ENCODE measurements around the gene ARHGEF19.
A peak's percentile ranks its signal among the peaks of the same experiment; 100 is the strongest.
"Not testable (repeated sequence)": the region's sequence is repeated elsewhere in the genome, so short reads cannot be mapped to it uniquely, and the experiment has no call there.

Gene ARHGEF19

DNA sequence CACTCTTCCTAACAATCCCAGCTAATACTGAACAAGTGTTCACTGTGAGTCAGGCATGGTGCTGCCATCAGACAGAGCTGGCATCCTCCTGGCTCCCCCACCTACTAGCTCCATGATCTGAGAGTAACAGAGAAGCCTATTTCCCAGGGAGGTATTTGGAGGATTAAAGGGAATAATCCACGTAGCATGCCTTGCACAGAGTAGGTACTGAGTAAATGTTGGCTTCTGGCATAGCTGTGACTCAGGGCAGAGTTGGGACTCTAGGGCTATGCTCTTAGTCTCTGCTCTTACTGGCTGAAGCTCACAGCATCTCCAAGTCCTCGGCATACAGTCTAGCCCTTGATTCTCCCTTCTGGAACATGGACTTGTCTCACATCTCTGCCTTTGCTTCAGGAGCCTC lies 8.2 kb downstream of the ARHGEF19 start:
- DNase-seq (ENCODE audit: low spot score): no peak

DNA sequence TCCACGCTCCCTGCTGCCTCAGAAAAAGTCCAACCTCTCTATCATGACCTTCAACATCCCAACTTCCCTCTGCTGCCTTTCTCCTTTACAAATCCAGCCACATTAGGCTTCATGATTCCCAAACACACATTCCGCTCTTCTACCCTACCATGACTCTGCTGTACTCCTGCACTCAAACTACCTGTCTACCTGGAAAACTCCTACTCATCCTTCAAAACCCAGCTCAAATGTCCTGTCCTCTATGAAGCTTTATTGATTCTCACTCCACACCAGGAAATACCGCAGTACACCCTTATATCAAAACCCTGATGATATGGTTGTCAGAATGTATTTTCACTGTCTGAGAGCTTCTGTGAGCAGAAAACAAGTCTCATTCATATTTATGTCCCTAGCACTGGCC lies 8.9 kb downstream of the ARHGEF19 start:
- no peak for DNase-seq (ENCODE audit: low spot score)

DNA sequence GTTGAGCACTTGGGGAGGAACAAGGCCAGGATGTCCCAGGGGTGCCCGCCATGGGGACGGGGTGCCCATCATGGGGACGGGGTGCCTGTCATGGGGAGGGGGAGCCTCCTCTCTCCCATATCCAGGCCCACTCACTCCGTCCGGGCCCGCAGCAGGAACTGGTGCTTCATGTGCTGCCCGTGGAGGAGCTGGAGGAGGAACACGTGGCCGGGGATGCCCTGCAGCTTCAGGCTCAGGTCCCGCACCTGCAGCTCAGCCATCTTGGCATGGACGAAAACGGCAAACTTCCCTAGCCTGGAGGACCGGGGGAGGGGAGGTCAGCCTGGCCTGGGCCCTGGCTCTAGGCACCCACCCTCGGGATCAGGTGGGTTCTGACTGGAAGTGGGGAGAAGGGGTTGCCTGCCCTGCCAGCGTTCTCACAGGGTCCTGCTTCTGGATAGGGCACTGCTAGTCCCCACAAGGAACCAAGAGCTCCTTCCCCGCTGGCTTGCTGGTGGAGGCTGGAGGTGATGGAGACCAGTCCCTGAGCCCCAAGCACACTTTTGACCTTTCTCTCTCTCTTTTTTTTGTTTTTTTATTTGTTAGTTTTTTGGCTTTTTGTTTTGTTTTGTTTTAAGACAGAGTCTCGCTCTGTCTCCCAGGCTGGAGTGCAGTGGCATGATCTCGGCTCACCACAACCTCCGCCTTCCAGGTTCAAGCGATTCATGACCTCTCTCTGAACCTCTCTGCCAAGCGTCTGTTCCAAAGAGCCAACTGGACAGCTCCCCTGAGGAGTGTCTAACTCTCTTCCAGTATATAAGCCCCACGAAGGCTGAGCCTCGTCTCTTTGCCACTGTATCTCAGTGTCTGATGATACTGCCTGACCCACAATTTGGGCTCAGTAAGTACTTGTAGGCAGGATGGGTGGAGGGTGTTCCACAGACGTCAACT lies 9.9 kb downstream of the ARHGEF19 start:
- no peak for DNase-seq (ENCODE audit: low spot score)

DNA sequence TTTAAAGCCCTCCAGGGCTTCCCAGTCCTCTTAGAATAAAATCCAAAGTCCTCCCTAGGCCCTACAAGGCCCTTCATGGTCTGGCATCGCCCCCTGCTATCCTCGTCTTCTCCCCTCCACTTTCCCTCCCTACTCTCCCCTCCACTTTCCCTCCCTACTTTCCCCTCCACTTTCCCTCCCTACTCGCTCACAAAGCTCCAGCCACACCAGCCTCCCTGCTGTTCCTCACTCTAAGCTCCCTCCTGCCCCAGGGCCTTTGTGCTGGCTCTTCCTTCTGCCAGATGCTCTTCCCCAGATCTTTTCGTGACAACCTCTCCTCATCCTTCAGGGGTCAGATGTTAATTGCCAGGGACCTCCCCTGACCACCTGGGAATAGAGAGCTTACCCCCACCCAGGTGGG lies 12.8 kb downstream of the ARHGEF19 start:
- DNase-seq (ENCODE audit: low spot score): no peak

DNA sequence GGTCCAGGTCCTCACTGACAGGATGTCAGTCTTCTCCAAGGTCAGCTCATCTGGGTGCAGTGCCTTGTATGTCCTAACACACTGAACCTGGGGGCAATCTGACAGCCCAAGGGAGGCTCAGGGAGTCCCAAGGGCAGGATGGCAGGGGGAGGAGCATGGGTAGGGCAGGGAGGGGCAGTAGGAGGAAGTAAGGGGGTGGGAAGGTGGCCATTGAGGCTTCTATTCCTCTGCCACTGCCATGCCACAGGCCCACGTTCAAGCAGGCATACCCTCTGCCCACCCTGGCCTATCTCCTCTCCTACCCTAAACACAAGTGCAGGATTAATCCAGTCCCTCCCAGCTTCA lies 13.3 kb downstream of the ARHGEF19 start:
- no peak for DNase-seq (ENCODE audit: low spot score)

DNA sequence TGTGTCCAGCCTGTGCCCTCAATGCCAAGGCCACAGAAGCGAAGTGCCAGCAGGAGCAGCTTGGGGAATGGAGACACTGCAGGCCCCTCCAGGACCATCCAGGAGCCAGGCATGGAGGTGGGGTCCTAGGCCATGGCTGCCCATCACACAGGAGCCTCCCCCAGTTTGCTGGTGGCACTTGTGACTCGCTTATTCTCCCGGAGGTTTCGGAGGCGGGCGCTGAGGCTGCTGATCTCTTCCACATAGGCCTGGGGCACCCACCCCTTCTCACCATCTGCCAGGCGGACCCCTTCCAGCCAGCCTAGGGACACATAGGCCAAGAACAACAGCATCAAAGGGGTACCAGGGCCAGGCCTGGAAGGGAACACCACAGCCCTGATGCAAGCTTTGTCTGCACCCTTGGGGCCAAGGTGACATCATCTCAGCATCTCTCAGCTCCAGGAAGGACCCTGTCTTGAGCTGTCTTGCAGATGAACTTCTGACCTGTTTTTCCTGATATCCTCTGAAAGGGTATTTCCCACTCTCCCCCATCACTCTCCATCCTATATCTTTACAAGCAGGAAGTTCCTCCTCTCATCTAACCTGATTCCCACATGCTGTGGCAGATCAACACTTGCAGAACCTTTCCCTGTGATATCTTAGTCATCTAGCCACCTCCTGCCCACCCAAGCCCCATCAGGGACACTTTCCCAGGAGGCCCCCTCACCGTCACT lies 13.9 kb downstream of the ARHGEF19 start:
- DNase-seq (ENCODE audit: low spot score): no peak

DNA sequence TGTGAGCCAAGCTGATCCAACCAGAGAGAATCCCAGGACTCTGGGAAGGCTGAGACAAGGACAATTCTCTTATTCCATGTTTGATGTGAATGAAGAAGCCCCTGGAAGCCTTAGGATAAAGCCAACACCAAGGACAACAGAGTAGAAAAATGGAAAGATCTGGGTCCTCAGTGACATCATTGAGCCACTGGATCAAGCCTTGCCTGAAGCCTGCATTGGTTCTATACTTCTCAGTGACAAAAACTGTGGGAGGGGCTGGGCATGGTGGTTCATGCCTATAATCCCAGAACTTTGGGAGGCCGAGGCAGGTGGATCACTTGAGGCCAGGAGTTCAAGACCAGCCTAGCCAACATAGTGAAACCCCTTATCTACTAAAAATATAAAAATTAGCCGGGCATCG lies 15.6 kb downstream of the ARHGEF19 start:
- DNase-seq (ENCODE audit: low spot score): no peak

DNA sequence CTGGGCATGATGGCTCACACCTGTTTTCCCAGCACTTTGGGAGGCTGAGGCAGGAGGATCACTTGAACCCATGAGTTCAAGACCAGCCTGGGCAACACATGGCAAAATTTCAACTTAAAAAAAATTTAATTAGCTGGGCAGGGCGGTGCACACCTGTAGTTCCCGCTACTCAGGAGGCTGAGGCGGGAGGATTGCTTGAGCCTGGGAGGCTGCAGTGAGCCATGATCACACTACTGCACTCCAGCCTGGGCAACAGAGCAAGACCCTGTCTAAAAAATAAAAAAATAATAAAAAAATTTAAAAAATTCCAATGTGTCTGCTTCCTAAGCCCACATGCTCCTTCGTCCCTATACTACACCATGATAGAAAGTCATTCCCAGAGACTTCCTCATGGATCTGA lies 16.3 kb downstream of the ARHGEF19 start:
- not testable (repeated sequence) for DNase-seq (ENCODE audit: low spot score)

DNA sequence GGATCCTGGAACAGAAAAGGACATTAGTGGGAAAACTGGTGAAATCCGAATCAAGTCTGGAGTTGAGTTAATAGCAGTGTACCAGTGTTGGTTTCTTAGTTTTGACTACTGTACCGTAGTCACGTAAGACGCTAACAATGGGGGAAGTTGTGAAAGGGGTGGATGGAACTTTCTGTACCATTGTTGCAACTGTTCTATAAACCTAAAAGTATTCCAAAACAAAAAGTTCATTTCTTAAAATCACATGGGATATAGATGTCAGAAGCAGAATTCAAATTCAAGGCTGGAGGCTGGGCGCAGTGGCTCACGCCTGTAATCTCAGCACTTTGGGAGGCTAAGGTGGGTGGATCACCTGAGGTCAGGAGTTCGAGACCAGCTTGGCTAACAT lies 16.9 kb downstream of the ARHGEF19 start:
- DNase-seq (ENCODE audit: low spot score): no peak

DNA sequence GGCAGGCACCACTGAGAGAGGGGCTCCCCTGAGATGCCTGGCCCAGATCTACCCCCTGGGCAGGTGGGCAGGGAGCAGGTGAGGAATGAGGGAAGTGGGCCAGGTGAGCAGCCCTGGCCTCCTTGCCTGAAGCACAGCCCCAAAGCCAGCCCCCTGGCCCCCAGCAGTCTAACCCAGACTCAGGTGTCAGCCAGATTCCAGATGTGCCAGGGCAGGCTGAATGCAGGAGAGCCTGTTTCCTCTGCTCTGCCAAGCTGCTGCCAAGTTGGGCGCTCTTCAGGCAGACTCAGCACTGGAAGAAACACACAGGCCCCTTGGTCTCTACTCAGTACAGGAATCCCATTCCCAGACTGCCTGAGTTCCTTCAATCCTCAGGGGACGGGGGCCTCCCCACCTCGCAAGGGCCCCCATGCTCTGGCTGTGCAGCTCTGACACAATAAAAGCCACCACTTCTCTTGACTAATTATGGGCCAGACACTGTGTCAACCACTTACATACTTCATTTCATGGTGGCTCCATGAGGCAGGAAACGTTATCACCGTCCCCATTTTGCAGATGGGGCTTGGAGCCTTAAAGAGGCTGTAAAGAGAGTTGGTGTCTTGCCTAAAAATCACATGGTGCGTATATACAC lies 20.4 kb downstream of the ARHGEF19 start:
- no peak for DNase-seq (ENCODE audit: low spot score)

DNA sequence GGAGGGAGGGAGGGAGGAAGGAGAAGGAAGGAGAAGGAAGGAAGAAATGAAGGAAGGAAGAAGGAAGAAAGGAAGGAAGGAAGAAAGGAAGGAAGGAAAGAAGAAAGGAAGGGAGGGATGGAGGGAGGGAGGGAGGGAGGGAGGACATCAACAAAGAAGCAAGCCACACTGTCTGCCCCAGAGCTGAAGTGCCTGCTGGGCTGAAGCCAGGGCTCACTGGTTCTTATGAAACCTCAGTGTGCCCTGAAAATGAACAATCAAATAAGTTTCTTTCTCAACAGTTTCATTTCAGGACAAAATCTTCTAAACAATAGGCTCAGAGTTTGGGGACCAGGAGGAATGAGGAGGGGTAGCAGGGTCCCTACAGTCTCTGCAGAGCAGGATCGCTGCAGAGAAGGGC lies 21.1 kb downstream of the ARHGEF19 start:
- no peak for DNase-seq (ENCODE audit: low spot score)

DNA sequence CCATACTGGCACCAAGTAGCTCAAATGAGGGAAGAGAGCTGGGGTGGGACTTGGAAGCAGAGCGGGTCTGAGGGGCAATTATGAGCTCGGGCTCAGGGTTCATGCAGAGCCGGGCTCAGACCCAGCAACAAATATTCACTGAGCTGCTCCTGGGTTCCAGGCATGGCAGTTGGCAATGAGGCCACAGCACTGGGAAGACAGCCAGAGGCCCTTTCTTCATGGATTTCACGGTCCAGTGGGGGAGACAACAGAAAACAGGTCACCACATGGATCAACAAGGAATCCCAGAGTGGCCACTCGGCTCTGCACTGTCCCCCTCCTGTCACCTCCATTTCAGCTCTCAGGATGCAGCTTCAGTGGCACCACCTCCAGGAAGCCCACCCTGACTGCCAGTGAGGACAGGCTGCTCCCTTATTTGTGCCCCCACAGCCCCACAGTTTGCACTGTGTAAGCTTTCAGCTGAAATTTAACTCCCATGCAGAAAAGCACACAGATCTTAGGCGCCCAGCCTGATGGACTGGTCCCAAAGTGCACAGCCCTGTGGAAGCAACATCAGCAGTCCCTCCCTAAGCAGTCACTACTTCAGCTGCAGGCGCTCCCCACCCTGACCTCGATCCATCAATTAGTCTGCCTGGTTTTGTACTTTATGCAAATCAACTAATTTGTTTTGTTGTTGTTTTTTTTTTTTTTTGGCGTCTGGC lies 22.4 kb downstream of the ARHGEF19 start:
- no peak for DNase-seq (ENCODE audit: low spot score)

DNA sequence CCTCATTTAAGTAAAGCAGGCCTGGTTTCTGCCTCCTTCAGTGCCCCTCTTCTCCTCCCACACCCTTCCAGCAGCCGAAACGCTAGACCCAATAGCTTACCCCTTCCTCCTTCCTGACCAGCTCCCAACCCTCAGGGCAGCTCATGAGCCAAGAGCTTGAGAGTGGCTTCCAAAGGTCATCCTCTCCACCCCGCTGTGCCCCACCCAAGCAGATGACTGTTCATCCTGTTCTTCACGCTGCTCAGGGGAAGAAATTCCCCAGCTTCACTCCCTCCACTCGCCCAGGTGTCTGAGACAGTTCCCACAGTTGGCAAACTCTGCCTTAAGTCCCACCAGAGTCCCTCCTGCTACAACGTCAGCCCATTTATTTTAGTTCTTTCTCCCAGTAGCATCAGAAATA lies 23.4 kb downstream of the ARHGEF19 start:
- DNase-seq (ENCODE audit: low spot score): no peak

DNA sequence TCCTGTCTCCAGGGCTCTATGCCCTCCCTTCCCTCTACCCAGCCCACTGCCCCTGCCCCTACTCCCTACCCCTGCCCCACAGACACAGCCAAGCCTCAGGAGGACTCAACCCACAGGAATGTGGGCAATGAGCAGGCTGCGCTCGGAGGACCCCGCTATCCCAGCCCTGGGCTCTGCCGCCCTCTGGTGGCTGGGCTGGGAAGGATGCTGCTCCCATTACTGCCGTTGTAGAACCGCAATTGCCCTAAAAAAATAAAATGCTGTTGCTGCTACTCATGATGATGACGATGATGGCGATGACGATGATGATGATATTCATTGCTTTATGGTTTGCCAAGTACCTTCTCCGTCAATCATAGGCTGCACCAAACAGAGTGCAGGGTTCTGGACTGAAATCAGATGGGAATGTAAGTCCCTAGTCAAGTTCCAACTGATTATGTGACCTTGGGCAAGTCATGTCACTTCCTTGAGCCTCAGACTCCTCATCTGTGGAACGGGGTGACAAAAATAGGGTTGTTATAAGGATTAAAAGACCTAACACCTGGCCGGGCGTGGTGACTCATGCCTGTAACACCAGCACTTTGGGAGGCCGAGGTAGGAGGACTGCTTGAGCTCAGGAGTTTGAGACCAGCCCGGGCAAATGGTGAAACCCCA lies 24.6 kb downstream of the ARHGEF19 start:
- peak; percentile 75 for DNase-seq (ENCODE audit: low spot score)

DNA sequence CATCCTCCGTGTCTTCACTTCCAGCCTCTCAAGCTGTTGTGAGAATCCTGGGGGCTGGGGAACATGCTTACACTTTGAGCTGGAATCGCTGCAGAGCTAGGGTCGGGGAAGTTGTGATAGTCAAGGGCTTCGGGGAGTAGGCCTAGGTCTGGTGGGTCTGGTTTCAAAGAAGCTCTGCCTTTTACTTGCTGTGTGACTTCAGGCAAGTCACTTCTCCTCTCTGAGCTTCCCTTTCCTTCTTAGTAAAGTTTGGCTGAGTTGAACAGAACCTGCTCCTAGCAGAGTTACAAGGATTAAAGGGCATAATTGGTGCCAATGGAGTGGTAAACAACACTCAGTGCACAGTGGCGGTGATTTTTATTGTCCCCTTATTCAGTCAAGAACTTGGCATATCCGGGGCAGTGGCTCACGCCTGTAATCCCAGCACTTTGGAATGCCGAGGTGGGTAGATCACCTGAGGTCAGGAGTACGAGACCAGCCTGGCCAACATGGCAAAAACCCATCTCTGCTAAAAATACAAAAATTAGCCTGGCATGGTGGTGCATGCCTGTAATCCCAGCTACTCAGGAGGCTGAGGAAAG lies 25.7 kb downstream of the ARHGEF19 start:
- DNase-seq (ENCODE audit: low spot score): no peak

DNA sequence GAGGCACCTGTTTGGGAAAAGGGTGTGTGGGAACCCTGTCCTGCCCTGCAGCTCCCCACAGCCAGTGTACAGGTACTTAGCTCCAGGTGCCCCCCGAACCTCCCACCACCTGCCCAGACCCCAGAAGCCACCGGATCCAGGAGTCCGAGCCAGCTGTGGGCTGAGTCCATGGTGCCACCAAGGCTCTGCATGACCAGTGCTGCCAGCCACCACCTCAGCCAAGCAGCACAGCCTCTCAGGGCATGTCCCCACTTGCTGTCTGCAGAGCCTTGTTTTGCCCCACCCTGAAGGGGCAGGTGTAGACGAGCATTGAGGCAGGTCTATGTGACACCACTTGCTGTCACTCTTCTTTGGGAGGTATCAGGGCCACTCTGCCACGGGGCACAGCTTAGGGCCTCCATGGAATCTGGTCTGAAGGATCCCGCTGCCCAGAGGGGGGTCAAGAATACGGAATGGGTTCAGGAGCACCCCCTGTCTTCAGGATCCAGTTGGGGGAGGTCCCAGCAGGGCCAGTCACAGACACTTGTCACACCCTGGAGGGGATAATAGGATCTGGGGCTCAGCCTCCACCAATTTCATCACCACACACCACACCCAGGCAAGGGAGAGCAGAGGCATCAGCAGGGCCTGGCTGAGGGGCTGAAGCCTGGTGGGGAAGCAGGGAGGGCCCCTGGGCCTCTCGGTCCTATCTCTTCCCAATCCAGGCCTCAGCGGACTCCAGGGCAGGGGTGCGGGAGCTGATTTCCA lies 27.7 kb downstream of the ARHGEF19 start:
- DNase-seq (ENCODE audit: low spot score): no peak

DNA sequence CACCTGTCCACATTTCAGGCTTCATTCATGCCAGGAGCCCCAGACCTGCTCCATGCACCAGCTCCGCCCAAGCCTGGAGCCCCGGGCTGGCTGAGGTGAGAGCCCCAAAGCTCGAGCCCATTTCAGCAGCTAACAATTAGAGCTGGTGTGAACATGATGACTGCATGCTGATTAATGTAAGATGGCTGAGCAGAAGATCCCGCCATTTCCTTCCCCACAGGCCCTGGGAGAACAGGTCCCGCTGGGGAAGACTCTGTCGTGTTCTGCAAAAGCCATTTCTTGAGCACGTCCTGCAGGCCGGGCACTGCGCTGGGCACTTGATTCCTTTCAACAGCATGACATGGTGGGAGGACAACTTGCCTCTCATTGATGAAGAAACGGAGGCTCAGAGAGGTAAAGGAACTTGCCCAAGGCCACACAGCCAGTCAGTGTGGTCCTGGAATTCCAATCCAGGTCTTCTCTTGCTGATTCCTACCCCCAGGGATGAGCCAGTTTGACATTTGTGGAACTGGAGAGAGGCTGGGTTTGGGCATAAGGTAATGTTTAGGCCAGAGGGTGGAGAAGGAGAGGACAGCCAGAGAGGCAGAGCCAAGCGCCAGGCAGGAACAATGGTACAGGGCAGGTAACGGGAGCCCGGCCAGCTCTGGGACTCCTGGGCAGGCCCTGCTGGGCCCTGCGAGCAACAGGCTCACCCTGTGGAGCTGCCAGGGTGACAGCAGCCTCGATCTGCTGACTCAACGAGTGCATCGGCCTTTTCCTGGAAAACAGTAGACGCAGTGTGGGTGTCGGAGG lies 28.5 kb downstream of the ARHGEF19 start:
- DNase-seq (ENCODE audit: low spot score): no peak

DNA sequence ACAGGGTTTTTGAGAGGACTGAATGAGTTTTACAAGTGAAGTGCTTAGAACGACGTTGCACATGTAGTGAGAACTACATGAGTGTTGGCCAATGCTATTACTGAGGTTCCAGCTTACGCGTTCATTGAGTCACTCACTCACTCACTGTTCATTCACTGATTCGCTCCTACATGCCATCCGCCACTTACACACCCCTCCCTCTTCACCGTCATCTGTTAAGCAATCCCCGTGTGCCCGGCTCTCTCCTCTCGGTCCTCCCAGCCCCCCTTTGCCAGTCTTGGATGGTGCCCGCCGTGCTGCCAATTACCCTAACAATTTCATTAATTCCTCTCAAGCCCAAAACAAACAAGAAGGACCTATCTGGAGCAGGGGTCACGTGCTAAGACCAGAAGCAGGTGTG lies 29.3 kb downstream of the ARHGEF19 start:
- no peak for DNase-seq (ENCODE audit: low spot score)

DNA sequence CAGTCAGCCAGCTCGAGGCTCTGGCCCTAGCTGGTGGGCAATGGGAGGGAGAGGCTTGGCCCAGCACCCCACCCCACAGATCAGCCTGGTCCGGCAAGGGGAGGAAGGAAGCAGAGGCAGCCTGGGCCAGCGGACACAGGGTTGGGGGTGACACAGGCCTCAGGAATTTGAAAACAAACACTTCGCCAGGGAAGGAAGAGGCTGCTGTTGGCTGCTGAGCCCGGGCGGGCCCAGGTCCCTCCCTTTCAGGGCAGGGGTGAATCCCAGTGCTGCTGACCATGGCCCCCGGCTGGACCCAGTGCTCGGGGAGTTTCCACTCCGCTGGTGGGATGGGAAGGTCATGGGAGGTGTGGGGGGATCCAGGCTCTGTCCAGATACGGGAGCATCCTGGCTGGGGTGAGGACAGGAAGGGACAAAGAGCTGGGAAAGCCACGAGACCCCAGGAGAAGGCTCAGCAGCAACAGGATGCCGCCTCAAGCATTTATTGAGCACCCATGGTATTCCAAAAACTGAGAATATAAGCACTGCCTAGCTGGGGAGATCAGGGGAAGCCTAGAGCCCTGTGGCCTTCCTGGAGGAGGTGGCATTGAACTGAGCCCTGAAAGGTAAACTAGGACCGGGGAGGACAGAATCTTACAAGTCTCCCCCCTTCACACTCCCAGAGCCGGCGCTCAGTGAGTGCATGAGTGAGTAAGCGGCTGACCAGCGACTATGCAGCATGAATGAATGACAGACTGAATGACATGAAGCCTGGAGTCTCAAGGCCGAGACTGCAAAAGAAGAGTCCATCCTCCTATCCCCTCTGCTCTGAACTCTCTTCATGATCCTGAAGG lies 30.3 kb downstream of the ARHGEF19 start:
- DNase-seq (ENCODE audit: low spot score): no peak

Data from activated CD4-positive, alpha-beta T cell treated with anti-CD3 and anti-CD28 coated beads, Interleukin-2, Interleukin-4, amounts not matched to agents 100 ng/mL and 50 ng/mL, durations not matched to agents 16 hours and 8 hours (primary cell).